Transverse colon (tissue), 4 donors: Measurements from ENCODE around the gene PLTP. TPM values are rescaled to one million over a fixed set of nuclear protein-coding genes. Genes with fewer than 3 reads are reported as not detected.

Experiments used
- DNase-seq: peaks from one replicate; pipeline ENCODE4 v3.0.0-alpha.2; 2019
- H3K27ac ChIP-seq, 4 donors: fragments of 200-600 bp; sonication (generic); 2 replicates each; pipeline ENCODE4 v1.5.1; 2016 to 2018; ENCODE audit warnings: inconsistent platforms in 4 of 4
- H3K27me3 ChIP-seq: fragments of 200-600 bp; sonication (generic); 2 replicates; pipeline ENCODE4 v1.5.1; 2017; ENCODE audit warnings: inconsistent platforms
- H3K36me3 ChIP-seq, 4 donors: fragments of 200-600 bp; sonication (generic); 2 replicates each; pipeline ENCODE4 v1.5.1; 2017 to 2019; ENCODE audit warnings: inconsistent platforms in 4 of 4
- H3K4me1 ChIP-seq, 4 donors: fragments of 200-600 bp; sonication (generic); 2 replicates each; pipeline ENCODE4 v1.5.1; 2017 to 2020; ENCODE audit warnings: inconsistent platforms in 4 of 4
- H3K4me3 ChIP-seq, 4 donors: fragments of 200-600 bp; sonication (generic); 1 replicate in 1 of 4; 2 replicates in 3 of 4; pipeline versions ENCODE4 v1.5.1 to v1.6.1; 2017 to 2019; ENCODE audit warnings: inconsistent platforms in 4 of 4
- H3K9me3 ChIP-seq, 2 donors: fragments of 200-600 bp; sonication (generic); 2 replicates each; pipeline ENCODE4 v1.5.1; 2017 to 2019; ENCODE audit warnings: inconsistent platforms in 2 of 2
- EP300 ChIP-seq: sonication (generic); formaldehyde crosslinking; IDR thresholded peaks from one replicate; pipeline ENCODE4 v1.6.1; 2017; ENCODE audit warnings: antibody characterized with exemption, low read depth
- POLR2A ChIP-seq: fragments of 450-650 bp; IDR thresholded peaks from one replicate; pipeline ENCODE4 v1.6.1; 2016; ENCODE audit warnings: antibody characterized with exemption, mild to moderate bottlenecking, moderate library complexity
- POLR2AphosphoS5 ChIP-seq, 3 donors: sonication (generic); formaldehyde crosslinking; IDR thresholded peaks; one replicate each; pipeline ENCODE4 v1.6.1; 2016; ENCODE audit warnings: antibody characterized with exemption in 3 of 3
- WGBS, 2 donors: methylation state at CpG; one replicate each; pipeline ENCODE4 v1.1.5; 2018; ENCODE audit warnings: low coverage in 1 of 2; 5-methylcytosine and 5-hydroxymethylcytosine counted together
- in situ Hi-C, 4 donors: fragments of 200-750 bp; cut with MboI; loops; one replicate each; pipeline versions ENCODE4 v1.15.0 to v1.15.1; 2017; ENCODE audit warnings: low sequenced_read_pairs in 3 of 4, low pct_ligation_motif_present in 1 of 4, low pct_unique_long_range_greater_than_20kb in 1 of 4
- intact Hi-C: fragments of 100-400 bp; cut with DNase I; formaldehyde crosslinking; loops from one replicate; pipeline ENCODE4 v1.15.1; 2023; ENCODE audit warnings: low total_unique reads
- total RNA-seq, 4 donors: library from RNA; depleted of rRNA; stranded (reverse); fragments of >200 nt; gene quantifications; one replicate each; pipeline ENCODE4 v1.1.0, GENCODE V29; 2016
- TF ChIP-seq, protein P1 (sequence below), 5 experiments: fragments of 200-600 bp in 3 of 5; fragments of 450-650 bp in 2 of 5; sonication (generic) in 3 of 5; IDR thresholded peaks; 1 replicate in 2 of 5; 2 replicates in 3 of 5; pipeline ENCODE4 v1.5.1; 2016 to 2017; ENCODE audit warnings: antibody characterized with exemption in 5 of 5, inconsistent platforms in 3 of 5, mild to moderate bottlenecking in 2 of 5, moderate library complexity in 1 of 5

The PLTP gene
- total RNA-seq, 4 donors from 2014 or later, result 17.7 to 79.9 (median 59.9) TPM

DNA sequence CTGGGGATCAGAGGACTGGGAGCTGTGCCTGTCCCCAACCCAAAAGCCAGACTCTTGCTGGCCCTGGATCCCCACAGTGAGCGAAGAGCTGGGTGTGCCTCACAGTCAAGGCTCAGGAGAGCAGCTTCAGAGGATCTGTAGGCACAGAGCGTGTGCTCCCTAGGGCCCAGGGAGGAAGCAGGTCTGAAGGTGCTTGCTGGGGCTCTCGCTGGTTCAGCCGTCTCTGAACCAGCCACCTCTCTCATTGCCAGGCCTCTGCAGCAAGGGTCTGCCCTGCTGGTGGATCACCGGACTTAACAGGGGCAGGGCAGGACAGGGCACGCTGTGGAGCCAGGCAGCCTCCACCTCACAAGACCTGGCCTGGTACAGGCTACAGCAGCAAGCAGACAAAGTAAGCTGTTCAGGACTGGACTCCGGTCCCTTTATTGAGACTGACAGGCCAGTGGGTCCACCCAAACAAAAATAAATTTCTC lies 36.3 kb upstream of the PLTP start:
- no peak overlapping the region for H3K27ac ChIP-seq
- TF ChIP-seq EP300, result no peak
- peak in 1 of 3 donors; percentile 4 for TF ChIP-seq POLR2AphosphoS5 (IDR thresholded peaks at IDR 0.05)
- H3K4me3 ChIP-seq, result no peak overlapping the region
- H3K36me3 ChIP-seq, result peaks cover 0 to 58% (median 22%) of the 10 kb centered on the region in 4 donors
- intact Hi-C loops (no loop called here), in situ Hi-C loops (loop anchor here in 1 of 4 donors (10.0 kb wide), 1 partner anchor 123 kb away; the partner anchor contains the start of gene TNNC2)
- no peaks in the 10 kb centered on the region for H3K9me3 ChIP-seq
- no peaks in the 10 kb centered on the region for H3K27me3 ChIP-seq
- WGBS, 2 donors, result 79% methylated on average over 6 of the region's 7 CpGs; no CpG with 5 or more reads in 1 of the 2 donors
- DNase-seq, result no peak
- H3K4me1 ChIP-seq, result peaks cover 0 to 14% (median 0%) of the 10 kb centered on the region in 4 donors

DNA sequence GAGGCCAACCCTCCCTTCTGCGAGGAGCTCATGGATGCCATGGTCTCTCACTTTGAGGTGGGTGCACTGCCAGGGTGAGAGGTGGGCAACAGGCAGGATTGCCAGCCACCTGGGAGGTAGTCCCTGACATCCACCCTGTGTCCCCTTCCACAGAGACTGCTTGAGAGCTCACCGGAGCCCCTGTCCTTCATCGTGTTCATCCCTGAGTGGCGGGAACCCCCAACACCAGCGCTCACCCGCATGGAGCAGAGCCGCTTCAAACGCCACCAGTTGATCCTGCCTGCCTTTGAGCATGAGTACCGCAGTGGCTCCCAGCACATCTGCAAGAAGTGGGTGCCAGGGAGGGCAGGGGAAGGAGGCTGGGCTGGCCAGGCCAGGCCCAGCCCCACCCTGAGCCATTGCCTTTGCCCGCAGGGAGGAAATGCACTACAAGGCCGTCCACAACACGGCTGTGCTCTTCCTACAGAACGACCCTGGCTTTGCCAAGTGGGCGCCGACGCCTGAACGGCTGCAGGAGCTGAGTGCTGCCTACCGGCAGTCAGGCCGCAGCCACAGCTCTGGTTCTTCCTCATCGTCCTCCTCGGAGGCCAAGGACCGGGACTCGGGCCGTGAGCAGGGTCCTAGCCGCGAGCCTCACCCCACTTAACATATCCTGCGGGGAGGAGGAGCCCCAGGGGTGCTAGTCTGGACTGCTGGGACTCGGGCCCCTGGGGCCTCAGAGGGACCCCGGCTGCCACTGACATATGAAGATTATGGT lies 35.3 kb upstream of the PLTP start:
- Histone ChIP-seq H3K36me3 (peaks cover 0 to 65% (median 26%) of the 10 kb centered on the region in 4 donors), H3K27ac (peak overlapping the region in 1 of 4 donors; percentile 5), H3K27me3 (no peaks in the 10 kb centered on the region), H3K4me1 (peaks cover 0 to 14% (median 0%) of the 10 kb centered on the region in 4 donors), H3K4me3 (no peak overlapping the region), H3K9me3 (no peaks in the 10 kb centered on the region)
- DNase-seq, result no peak
- TF ChIP-seq, protein P1, sequence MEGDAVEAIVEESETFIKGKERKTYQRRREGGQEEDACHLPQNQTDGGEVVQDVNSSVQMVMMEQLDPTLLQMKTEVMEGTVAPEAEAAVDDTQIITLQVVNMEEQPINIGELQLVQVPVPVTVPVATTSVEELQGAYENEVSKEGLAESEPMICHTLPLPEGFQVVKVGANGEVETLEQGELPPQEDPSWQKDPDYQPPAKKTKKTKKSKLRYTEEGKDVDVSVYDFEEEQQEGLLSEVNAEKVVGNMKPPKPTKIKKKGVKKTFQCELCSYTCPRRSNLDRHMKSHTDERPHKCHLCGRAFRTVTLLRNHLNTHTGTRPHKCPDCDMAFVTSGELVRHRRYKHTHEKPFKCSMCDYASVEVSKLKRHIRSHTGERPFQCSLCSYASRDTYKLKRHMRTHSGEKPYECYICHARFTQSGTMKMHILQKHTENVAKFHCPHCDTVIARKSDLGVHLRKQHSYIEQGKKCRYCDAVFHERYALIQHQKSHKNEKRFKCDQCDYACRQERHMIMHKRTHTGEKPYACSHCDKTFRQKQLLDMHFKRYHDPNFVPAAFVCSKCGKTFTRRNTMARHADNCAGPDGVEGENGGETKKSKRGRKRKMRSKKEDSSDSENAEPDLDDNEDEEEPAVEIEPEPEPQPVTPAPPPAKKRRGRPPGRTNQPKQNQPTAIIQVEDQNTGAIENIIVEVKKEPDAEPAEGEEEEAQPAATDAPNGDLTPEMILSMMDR (IDR thresholded peaks at IDR 0.05), result no peak
- no peak for TF ChIP-seq POLR2A
- TF ChIP-seq EP300, result no peak
- TF ChIP-seq POLR2AphosphoS5 (IDR thresholded peaks at IDR 0.05), result no peak
- WGBS, 2 donors, result 70 to 82% methylated on average over 4 to 28 of the region's 29 CpGs
- in situ Hi-C loops, result loop anchor here in 1 of 4 donors (10.0 kb wide), 1 partner anchor 122 kb away; the partner anchor contains the start of gene TNNC2
- intact Hi-C loops, result no loop called here

DNA sequence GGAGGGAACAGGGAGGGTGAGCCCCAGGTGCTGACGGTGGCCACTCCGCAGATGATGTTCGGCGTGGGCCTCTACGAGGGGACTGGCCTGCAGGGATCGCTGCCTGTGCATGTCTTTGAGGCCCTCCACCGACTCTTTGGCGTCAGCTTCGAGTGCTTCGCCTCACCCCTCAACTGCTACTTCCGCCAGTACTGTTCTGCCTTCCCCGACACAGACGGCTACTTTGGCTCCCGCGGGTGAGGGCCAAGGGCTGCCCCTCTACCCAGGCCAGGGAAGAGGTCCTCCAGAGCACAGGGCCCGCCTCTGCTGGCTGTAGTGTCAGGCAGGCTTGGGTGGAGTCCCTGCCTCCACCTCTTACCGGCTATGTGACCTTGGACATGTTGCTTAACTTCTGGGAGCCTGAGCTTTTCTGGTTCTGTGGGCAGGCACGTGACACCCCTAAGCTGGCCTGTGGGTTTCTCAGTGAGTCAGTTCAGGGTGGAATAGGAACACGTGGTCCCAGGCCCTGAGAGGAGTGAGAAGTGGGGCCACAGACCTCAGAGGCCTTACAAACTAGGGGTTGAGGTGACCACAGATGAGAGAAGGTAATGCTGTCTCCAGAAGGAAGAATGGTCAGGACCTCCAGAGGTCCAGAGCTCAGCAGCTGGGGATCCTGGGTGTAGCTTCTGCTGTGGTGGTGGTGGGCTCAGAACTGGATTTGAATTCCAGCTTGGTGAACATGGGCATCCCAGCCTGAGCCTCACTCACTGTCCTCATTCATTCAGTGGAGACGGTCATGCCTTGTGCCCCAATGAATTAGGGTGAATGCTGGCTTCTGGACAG lies 34.4 kb upstream of the PLTP start:
- H3K9me3 ChIP-seq, result no peaks in the 10 kb centered on the region
- intact Hi-C loops, result no loop called here

DNA sequence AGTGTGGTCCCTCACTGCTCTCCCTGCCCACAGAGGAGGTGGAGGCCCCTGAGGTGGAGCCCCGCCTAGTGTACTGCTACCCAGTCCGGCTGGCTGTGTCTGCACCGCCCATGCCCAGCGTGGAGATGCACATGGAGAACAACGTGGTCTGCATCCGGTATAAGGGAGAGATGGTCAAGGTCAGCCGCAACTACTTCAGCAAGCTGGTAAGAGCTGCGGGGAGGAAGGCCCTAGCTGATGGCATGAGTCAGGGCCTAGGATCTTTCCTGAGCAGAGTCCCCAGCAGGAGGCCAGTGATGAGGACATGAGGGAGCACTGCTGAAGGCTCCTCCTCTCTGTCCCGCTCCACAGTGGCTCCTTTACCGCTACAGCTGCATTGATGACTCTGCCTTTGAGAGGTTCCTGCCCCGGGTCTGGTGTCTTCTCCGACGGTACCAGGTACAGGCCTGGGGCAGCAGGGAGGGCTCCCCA lies 33.8 kb upstream of the PLTP start:
- Histone ChIP-seq H3K27me3 (no peaks in the 10 kb centered on the region), H3K4me1 (peaks cover 0 to 14% (median 0%) of the 10 kb centered on the region in 4 donors), H3K4me3 (no peak overlapping the region), H3K9me3 (no peaks in the 10 kb centered on the region), H3K36me3 (peaks cover 0 to 71% (median 28%) of the 10 kb centered on the region in 4 donors), H3K27ac (peak overlapping the region in 3 of 4 donors; percentile 35 to 53 (median 51))
- 80% methylated on average over 13 of the region's 13 CpGs; no CpG with 5 or more reads in 1 of the 2 donors for WGBS, 2 donors
- in situ Hi-C loops (loop anchor here in 1 of 4 donors (10.0 kb wide), 1 partner anchor 121 kb away; the partner anchor contains the start of gene TNNC2), intact Hi-C loops (no loop called here)
- no peak for TF ChIP-seq EP300
- TF ChIP-seq POLR2AphosphoS5 (IDR thresholded peaks at IDR 0.05), result no peak
- TF ChIP-seq, protein P1 (IDR thresholded peaks at IDR 0.05), result no peak
- no peak for TF ChIP-seq POLR2A
- no peak for DNase-seq

More for the DNA sequence above, 34.4 kb upstream of the PLTP start:
- in situ Hi-C loops, result loop anchor here in 1 of 4 donors (10.0 kb wide), 1 partner anchor 122 kb away; the partner anchor contains the start of gene TNNC2
- peaks cover 0 to 14% (median 0%) of the 10 kb centered on the region in 4 donors for H3K4me1 ChIP-seq
- peaks cover 0 to 65% (median 24%) of the 10 kb centered on the region in 4 donors for H3K36me3 ChIP-seq
- DNase-seq, result peak; percentile 54
- H3K4me3 ChIP-seq, result no peak overlapping the region
- TF ChIP-seq POLR2AphosphoS5 (IDR thresholded peaks at IDR 0.05), result no peak
- no peak for TF ChIP-seq EP300
- TF ChIP-seq, protein P1 (IDR thresholded peaks at IDR 0.05), result no peak
- TF ChIP-seq POLR2A, result no peak
- 75% methylated on average over 19 of the region's 20 CpGs; no CpG with 5 or more reads in 1 of the 2 donors for WGBS, 2 donors
- no peaks in the 10 kb centered on the region for H3K27me3 ChIP-seq
- peak overlapping the region in 3 of 4 donors; percentile 35 to 53 (median 51) for H3K27ac ChIP-seq
